GM12878 (cell line): ENCODE results near the gene PPP1R37. TPM values are rescaled to one million over a fixed set of nuclear protein-coding genes. Genes with fewer than 3 reads are reported as not detected.

Source experiments
- ATAC-seq: fragments of 200-7000 bp; cut with Tn5 transposase; 3 replicates; pipeline ENCODE4 v1.9.1; 2020; ENCODE audit warnings: mild to moderate bottlenecking, moderate library complexity
- BruUV-seq: library from RNA; stranded (reverse); fragments of 400-500 nt; replicated peaks from 2 replicates; lab custom pipeline; 2021; lab: Mats Ljungman, UMichigan
- CTCF ChIA-PET: fragments of 300-600 bp; sonication (Branson Sonifier 250); formaldehyde crosslinking; extraction: SDS; loops from one replicate; lab custom pipeline; 2021; ENCODE audit warnings: inconsistent platforms; lab: Yijun Ruan, JAX
- POLR2A ChIA-PET: fragments of 350-600 bp; formaldehyde crosslinking; extraction: SDS; loops from one replicate; lab custom pipeline; 2021; ENCODE audit warnings: inconsistent platforms; lab: Charles Lee
- RAD21 ChIA-PET: fragments of 300-600 bp; sonication (Branson Sonifier 250); formaldehyde crosslinking; loops from one replicate; lab custom pipeline; 2023; ENCODE audit warnings: antibody characterized with exemption; ENCODE audit not compliant: unreplicated experiment; lab: Charles Lee
- SMC1A ChIA-PET: fragments of 300-600 bp; sonication (Branson Sonifier 250); formaldehyde crosslinking; loops from one replicate; lab custom pipeline; 2023; ENCODE audit not compliant: unreplicated experiment, uncharacterized antibody; lab: Charles Lee
- DNase-seq: peaks from one replicate; pipeline ENCODE4 v3.0.0-alpha.2; 2011; ENCODE audit warnings: low read depth, low spot score
- FAIRE-seq: peaks from 3 replicates; lab custom pipeline; 2011; peaks lifted over from hg19 to GRCh38; lab: Jason Lieb, UNC
- H2AFZ ChIP-seq: 2 replicates; pipeline ENCODE4 v1.6.0; 2011; ENCODE audit warnings: low read depth, low read length, control low read depth; ENCODE audit not compliant: control insufficient read depth
- H3K27ac ChIP-seq: 2 replicates; pipeline ENCODE4 v1.5.1; 2011; ENCODE audit warnings: control low read depth; ENCODE audit not compliant: control insufficient read depth, insufficient read depth
- H3K27me3 ChIP-seq, 2 experiments: replicated peaks in 1 of 2; 2 replicates each; pipeline versions ENCODE4 v1.6.0 to v1.6.1; 2011; ENCODE audit warnings: low read length in 1 of 2; ENCODE audit not compliant: control insufficient read depth in 2 of 2, insufficient read depth in 2 of 2
- H3K36me3 ChIP-seq, 2 experiments: 2 replicates each; pipeline ENCODE4 v1.5.1; 2011; ENCODE audit warnings: low read length in 1 of 2; ENCODE audit not compliant: control insufficient read depth in 2 of 2, insufficient read depth in 2 of 2
- H3K4me1 ChIP-seq: 2 replicates; pipeline ENCODE4 v1.6.1; 2011; ENCODE audit warnings: mild to moderate bottlenecking, low read length, moderate library complexity, mixed read lengths; ENCODE audit not compliant: control insufficient read depth, insufficient read depth
- H3K4me2 ChIP-seq: 2 replicates; pipeline ENCODE4 v1.6.0; 2011; ENCODE audit warnings: control low read depth; ENCODE audit not compliant: control insufficient read depth, insufficient read depth
- H3K4me3 ChIP-seq: fragments of 200-600 bp; sonication (generic); 2 replicates; pipeline ENCODE4 v1.5.1; 2016
- H3K79me2 ChIP-seq: 2 replicates; pipeline ENCODE4 v1.6.0; 2011; ENCODE audit warnings: low read length; ENCODE audit not compliant: control insufficient read depth, insufficient read depth
- H3K9ac ChIP-seq: 2 replicates; pipeline ENCODE4 v1.8.0; 2011; ENCODE audit warnings: low read length, control low read depth, mixed read lengths; ENCODE audit not compliant: control insufficient read depth, insufficient read depth
- H3K9me3 ChIP-seq: replicated peaks from 3 replicates; pipeline ENCODE4 v1.5.1; 2011; ENCODE audit warnings: mild to moderate bottlenecking, low read length; ENCODE audit not compliant: control insufficient read depth, insufficient read depth
- H4K20me1 ChIP-seq: 2 replicates; pipeline ENCODE4 v1.6.0; 2011; ENCODE audit not compliant: control insufficient read depth, insufficient read depth
- BCLAF1 ChIP-seq: fragments of 450-650 bp; IDR thresholded peaks from 2 replicates; pipeline ENCODE4 v1.6.1; 2017; ENCODE audit warnings: antibody characterized with exemption, mild to moderate bottlenecking, moderate library complexity
- CBX3 ChIP-seq: fragments of 200-600 bp; sonication (generic); IDR thresholded peaks from 2 replicates; pipeline ENCODE4 v1.6.1; 2016; ENCODE audit warnings: low read depth, borderline replicate concordance
- FOXK2 ChIP-seq: fragments of 450-650 bp; IDR thresholded peaks from 2 replicates; pipeline ENCODE4 v1.6.1; 2017; ENCODE audit warnings: mild to moderate bottlenecking, moderate library complexity
- GABPA ChIP-seq: IDR thresholded peaks from 2 replicates; pipeline ENCODE4 v1.6.1; 2014; ENCODE audit warnings: antibody characterized with exemption, low read depth, mild to moderate bottlenecking, inconsistent platforms
- NFYA ChIP-seq: IDR thresholded peaks from 2 replicates; pipeline ENCODE4 v1.6.1; 2011; ENCODE audit warnings: low read depth, mild to moderate bottlenecking, low read length, improper control_type of control experiment, borderline replicate concordance
- NR2C1 ChIP-seq: fragments of 450-650 bp; IDR thresholded peaks from 2 replicates; pipeline ENCODE4 v1.6.1; 2017; ENCODE audit warnings: antibody characterized with exemption, mild to moderate bottlenecking, moderate library complexity
- POLR2A ChIP-seq: IDR thresholded peaks from 2 replicates; pipeline ENCODE4 v1.6.1; 2011; ENCODE audit warnings: low read depth, mild to moderate bottlenecking, low read length
- SMC3 ChIP-seq: IDR thresholded peaks from 2 replicates; pipeline ENCODE4 v1.6.1; 2011; ENCODE audit warnings: low read length, improper control_type of control experiment, borderline replicate concordance
- YY1 ChIP-seq: IDR thresholded peaks from 2 replicates; pipeline ENCODE4 v1.6.1; 2011; ENCODE audit warnings: low read depth, mild to moderate bottlenecking, low read length
- WGBS: methylation state at CpG from one replicate; pipeline ENCODE4 v1.1.6; 2016; ENCODE audit warnings: low lambda C conversion rate; ENCODE audit not compliant: insufficient replicate concordance, insufficient coverage; ENCODE audit errors: missing lambda C conversion rate; 5-methylcytosine and 5-hydroxymethylcytosine counted together
- in situ Hi-C: fragments of 300-500 bp; cut with MboI; formaldehyde crosslinking; loops from 9 replicates; pipeline ENCODE4 v1.14.3; 2018; ENCODE audit warnings: mixed read lengths
- intact Hi-C: fragments of 100-400 bp; cut with micrococcal nuclease; formaldehyde crosslinking; loops from one replicate; pipeline ENCODE4 v1.14.2; 2022; ENCODE audit not compliant: unreplicated experiment
- polyA plus RNA-seq, 11 experiments: library from polyadenylated mRNA; depleted of rRNA in 4 of 11; unstranded in 6 of 11; stranded (reverse) in 5 of 11; fragments of >200 nt; fragmentation: Nextera tagmentation in 4 of 11; fragmentation: Illumina TruSeq in 1 of 11; extraction: Ambion mirVana in 4 of 11; extraction: Trizol in 1 of 11; gene quantifications; 1 replicate in 1 of 11; 2 replicates in 10 of 11; pipeline versions ENCODE4 v1.2.1 to v1.2.3, GENCODE V29; 2011 to 2016; ENCODE audit warnings: inconsistent platforms in 2 of 11, missing spikeins in 2 of 11, low read depth in 1 of 11
- total RNA-seq, 4 experiments: library from RNA; depleted of rRNA in 3 of 4; stranded (reverse); fragments of >200 nt in 3 of 4; fragmentation: Illumina TruSeq in 1 of 4; extraction: Trizol in 1 of 4; gene quantifications; 2 replicates each; pipeline versions ENCODE4 v1.2.1 to v1.2.3, GENCODE V29; 2013 to 2021

The PPP1R37 gene
- total and polyA plus RNA-seq, 10 of the 15 experiments (the other 5 are each of a cell fraction or from before 2014, with no cell fraction given) = 0.09 to 21.3 (median 5.1) TPM; not detected in 1

- SMC1A ChIA-PET = interaction anchor here (0.8 kb wide), 1 partner anchor 50 kb away, joined by 3 read pairs; no protein-coding TSS in a partner anchor
- DNase-seq = no peak
- no TSS peak for BruUV-seq
- Histone ChIP-seq H3K36me3 (peaks cover 0 to 32% of the 10 kb centered on the region in 2 experiments; a peak in 3 of 4 replicates), H3K4me1 (no peaks in the 10 kb centered on the region), H2AFZ (no peak overlapping the region), H3K4me2 (no peak overlapping the region), H3K79me2 (no peaks in the 10 kb centered on the region), H3K9ac (no peak overlapping the region), H3K9me3 (no peaks in the 10 kb centered on the region), H4K20me1 (no peaks in the 10 kb centered on the region), H3K27ac (no peak overlapping the region), H3K4me3 (no peak overlapping the region), H3K27me3 (no peaks in the 10 kb centered on the region)
- CTCF ChIA-PET = interaction anchor here (0.8 to 1.4 kb wide), 2 partner anchors 34 to 53 kb away, joined by 3 to 4 read pairs; partner anchors contain the start of genes BLOC1S3 and TRAPPC6A
- 95% methylated on average over 35 of the region's 53 CpGs for WGBS
- RAD21 ChIA-PET = no interaction called here
- TF ChIP-seq BCLAF1 (no peak), FOXK2 (no peak), YY1 (no peak), CBX3 (no peak), NR2C1 (no peak), NFYA (no peak), POLR2A (0 out of 2 replicates have a peak, but pooled peaks have one; percentile 15), SMC3 (no peak), GABPA (no peak)
- in situ Hi-C loops = no loop called here
- FAIRE-seq = no peak
- no peak for ATAC-seq
- intact Hi-C loops = no loop called here
- POLR2A ChIA-PET = no interaction called here
These were observed 51.7 kb downstream of the PPP1R37 start for GRCh38 chr19:45144431-45145269.
